ENCODE data around the gene WFDC10B.

WFDC10B gene

DNA sequence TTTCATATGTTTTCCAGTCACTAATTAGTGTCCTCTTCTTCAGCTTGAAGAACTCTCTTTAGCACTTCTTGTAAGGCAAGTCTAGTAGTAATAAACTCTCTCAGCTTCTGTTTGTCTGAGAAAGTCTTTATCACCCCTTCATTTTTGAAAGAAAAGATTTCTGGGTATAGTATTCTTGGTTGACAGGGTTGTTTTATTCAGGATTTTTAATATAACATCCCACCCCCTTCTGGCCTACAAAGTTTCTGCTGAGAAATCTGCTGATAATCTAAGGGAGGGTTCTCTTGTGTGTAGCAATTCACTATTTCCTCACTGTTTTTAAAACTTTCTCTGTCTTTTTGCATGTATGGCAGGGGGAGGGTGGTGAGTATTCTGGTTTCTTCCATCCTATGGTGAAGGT lies 25.2 kb downstream of the WFDC10B start:
- TF ChIP-seq, protein P1, sequence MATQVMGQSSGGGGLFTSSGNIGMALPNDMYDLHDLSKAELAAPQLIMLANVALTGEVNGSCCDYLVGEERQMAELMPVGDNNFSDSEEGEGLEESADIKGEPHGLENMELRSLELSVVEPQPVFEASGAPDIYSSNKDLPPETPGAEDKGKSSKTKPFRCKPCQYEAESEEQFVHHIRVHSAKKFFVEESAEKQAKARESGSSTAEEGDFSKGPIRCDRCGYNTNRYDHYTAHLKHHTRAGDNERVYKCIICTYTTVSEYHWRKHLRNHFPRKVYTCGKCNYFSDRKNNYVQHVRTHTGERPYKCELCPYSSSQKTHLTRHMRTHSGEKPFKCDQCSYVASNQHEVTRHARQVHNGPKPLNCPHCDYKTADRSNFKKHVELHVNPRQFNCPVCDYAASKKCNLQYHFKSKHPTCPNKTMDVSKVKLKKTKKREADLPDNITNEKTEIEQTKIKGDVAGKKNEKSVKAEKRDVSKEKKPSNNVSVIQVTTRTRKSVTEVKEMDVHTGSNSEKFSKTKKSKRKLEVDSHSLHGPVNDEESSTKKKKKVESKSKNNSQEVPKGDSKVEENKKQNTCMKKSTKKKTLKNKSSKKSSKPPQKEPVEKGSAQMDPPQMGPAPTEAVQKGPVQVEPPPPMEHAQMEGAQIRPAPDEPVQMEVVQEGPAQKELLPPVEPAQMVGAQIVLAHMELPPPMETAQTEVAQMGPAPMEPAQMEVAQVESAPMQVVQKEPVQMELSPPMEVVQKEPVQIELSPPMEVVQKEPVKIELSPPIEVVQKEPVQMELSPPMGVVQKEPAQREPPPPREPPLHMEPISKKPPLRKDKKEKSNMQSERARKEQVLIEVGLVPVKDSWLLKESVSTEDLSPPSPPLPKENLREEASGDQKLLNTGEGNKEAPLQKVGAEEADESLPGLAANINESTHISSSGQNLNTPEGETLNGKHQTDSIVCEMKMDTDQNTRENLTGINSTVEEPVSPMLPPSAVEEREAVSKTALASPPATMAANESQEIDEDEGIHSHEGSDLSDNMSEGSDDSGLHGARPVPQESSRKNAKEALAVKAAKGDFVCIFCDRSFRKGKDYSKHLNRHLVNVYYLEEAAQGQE (IDR thresholded peaks at IDR 0.05; ENCODE audit: insufficient read depth in 1 of 2, low read depth in 2 of 2, low read length in 2 of 2) = no peak
- TF ChIP-seq SIN3A (IDR thresholded peaks at IDR 0.05; ENCODE audit: borderline replicate concordance, insufficient read depth, low read length) (no peak), FOXP2 (optimal IDR thresholded peaks at IDR 0.05; ENCODE audit: borderline replicate concordance, extremely low read depth, extremely low read length, insufficient read depth) (no peak), TAF1 (IDR thresholded peaks at IDR 0.05; ENCODE audit: borderline replicate concordance, insufficient read depth, low read length) (no peak), POLR2AphosphoS5 (IDR thresholded peaks at IDR 0.05; ENCODE audit: low read depth, low read length) (no peak)

DNA sequence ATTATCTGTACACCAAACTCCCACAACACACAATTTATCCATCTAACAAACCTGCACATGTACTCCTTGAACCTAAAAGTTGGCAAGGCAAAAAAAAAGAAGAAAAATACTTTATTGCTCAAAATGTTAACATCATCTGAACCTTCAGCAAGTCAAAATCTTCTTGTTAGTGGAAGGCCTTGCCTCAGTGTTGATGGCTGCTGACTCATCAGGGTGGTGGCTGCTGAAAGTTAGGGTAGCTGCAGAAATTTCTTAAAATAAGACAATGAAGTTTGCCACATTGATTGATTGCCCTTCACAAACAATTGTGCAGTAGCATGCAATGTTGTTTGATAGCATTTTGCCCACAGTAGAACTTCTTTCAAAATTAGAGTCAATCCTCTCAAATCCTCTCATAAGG lies 32.1 kb downstream of the WFDC10B start:
- TF ChIP-seq, protein P1 (IDR thresholded peaks at IDR 0.05; ENCODE audit: insufficient read depth in 1 of 2, low read depth in 2 of 2, low read length in 2 of 2) = no peak
- TF ChIP-seq TAF1 (IDR thresholded peaks at IDR 0.05; ENCODE audit: borderline replicate concordance, insufficient read depth, low read length) = no peak

DNA sequence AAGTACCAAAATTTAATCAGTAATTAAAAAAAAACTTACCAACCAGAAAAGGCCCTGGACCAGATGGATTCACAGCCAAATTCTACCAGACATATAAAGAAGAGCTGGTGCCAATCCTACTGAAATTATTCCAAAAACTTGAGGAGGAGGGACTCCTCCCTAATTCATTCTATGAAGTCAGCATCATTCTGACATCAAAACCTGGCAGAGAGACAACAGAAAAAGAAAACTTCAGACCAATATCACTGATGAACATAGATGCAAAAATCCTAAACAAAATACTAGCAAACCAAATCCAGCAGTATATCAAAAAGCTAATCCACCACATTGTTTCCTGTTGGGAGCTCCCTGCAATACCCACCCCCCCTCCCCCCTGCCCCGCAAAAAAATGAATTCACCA lies 34.7 kb downstream of the WFDC10B start, which contains the start of gene WFDC11:
TSS of gene WFDC11 (minus strand) at position 101 of the 400 bp plus-strand sequence. CDS start 19,639 bp downstream, outside the sequence.
- TF ChIP-seq, protein P1 (IDR thresholded peaks at IDR 0.05; ENCODE audit: insufficient read depth in 1 of 2, low read depth in 2 of 2, low read length in 2 of 2) = no peak
- TF ChIP-seq FOXP2 (optimal IDR thresholded peaks at IDR 0.05; ENCODE audit: borderline replicate concordance, extremely low read depth, extremely low read length, insufficient read depth) = no peak
- no peak for TF ChIP-seq TAF1 (IDR thresholded peaks at IDR 0.05; ENCODE audit: borderline replicate concordance, insufficient read depth, low read length)
- no peak for TF ChIP-seq SIN3A (IDR thresholded peaks at IDR 0.05; ENCODE audit: borderline replicate concordance, insufficient read depth, low read length)
- TF ChIP-seq POLR2AphosphoS5 (IDR thresholded peaks at IDR 0.05; ENCODE audit: low read depth, low read length) = no peak

DNA sequence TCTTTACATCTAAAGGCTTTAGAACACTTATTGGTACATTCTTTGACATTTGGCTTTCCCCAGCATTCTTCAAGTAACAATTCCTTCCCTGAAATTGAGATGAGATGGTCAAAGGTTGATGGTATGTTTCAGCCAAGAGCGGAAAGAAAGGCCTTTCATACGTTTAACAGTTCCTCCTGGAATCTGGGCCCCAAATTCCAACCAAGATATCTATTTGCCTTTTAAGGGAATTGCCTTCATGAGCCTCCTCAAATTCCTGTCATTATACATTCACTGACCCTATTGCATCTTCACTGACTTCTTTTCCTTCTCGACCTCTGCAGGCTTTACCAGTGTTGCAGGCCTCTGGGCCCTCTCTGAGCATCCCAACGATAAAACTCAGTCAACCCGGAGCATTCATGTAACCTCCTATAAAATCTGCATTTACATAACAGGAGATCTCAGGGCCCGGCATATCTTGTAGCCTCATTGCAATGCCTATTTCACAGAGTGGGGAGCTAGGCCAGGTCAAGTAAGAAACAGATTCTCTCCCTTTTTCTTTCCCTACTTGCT lies 55.4 kb downstream of the WFDC10B start:
- TF ChIP-seq, protein P1 (IDR thresholded peaks at IDR 0.05; ENCODE audit: insufficient read depth in 1 of 2, low read depth in 2 of 2, low read length in 2 of 2) = no peak
- TF ChIP-seq POLR2AphosphoS5 (IDR thresholded peaks at IDR 0.05; ENCODE audit: low read depth, low read length) (no peak), TAF1 (IDR thresholded peaks at IDR 0.05; ENCODE audit: borderline replicate concordance, insufficient read depth, low read length) (no peak), FOXP2 (optimal IDR thresholded peaks at IDR 0.05; ENCODE audit: borderline replicate concordance, extremely low read depth, extremely low read length, insufficient read depth) (no peak), SIN3A (IDR thresholded peaks at IDR 0.05; ENCODE audit: borderline replicate concordance, insufficient read depth, low read length) (no peak)
